Fibroblast of the aortic adventitia (primary cell): Measurements from ENCODE around the gene KLHL42. TPM values are rescaled to one million over a fixed set of nuclear protein-coding genes. Genes with fewer than 3 reads are reported as not detected.
"Not testable (repeated sequence)": the region's sequence is repeated elsewhere in the genome, so short reads cannot be mapped to it uniquely, and the experiment has no call there.

Source experiments
- DNase-seq: peaks from one replicate; pipeline ENCODE4 v3.0.0-alpha.2; 2010; ENCODE audit warnings: low read depth
- H3K4me3 ChIP-seq: 2 replicates; pipeline ENCODE4 v1.5.1; 2011; ENCODE audit warnings: low read depth, mild to moderate bottlenecking, control low read depth, low read length, moderate library complexity
- total RNA-seq: library from RNA; depleted of rRNA; stranded (reverse); fragments of >200 nt; gene quantifications from 2 replicates; pipeline ENCODE4 v1.2.3, GENCODE V29; 2012; ENCODE audit warnings: low replicate concordance
- TF ChIP-seq, protein P1 (sequence below): IDR thresholded peaks from 2 replicates; pipeline ENCODE4 v1.5.1; 2011; ENCODE audit warnings: mild to moderate bottlenecking, low read length, control low read depth, inconsistent platforms; ENCODE audit not compliant: insufficient read depth

KLHL42 gene
- total RNA-seq, 1 donor, result 32.5 TPM

DNA sequence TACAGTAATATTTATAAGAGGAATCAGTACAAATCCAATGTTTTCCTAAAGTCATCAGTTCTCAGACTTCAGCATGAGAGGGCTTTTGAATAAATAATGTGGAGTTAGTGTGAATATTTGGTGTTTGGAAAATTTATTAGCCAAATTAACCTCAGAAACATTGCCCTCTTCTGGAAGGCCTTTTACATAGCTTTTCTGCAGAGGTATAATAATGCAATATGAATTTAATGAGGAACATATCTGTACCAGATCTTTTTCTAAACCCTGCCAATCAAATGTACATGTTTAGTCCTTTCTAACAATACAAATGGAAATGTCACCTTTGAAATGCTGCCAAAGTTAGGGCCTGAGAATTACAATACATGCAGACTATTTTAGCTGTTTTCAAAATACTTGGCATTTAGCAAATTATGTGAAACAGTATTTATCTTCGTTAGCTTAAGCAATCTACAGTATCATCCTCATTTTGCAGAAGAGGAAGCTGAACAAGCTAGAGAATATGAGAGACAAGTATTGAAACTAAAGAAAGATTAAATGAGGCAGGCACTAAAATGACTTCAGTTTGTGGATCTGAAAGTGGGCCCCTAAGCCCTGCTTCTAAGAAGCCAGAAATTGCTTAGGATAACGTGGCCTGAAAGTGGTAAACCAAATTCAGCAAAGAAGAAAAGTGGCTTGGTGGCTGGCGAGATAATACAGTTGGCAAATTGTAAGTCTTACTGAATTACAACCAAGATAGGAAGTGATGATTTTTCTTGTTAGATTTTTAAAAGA lies 60.4 kb downstream of the KLHL42 start:
- TF ChIP-seq, protein P1, sequence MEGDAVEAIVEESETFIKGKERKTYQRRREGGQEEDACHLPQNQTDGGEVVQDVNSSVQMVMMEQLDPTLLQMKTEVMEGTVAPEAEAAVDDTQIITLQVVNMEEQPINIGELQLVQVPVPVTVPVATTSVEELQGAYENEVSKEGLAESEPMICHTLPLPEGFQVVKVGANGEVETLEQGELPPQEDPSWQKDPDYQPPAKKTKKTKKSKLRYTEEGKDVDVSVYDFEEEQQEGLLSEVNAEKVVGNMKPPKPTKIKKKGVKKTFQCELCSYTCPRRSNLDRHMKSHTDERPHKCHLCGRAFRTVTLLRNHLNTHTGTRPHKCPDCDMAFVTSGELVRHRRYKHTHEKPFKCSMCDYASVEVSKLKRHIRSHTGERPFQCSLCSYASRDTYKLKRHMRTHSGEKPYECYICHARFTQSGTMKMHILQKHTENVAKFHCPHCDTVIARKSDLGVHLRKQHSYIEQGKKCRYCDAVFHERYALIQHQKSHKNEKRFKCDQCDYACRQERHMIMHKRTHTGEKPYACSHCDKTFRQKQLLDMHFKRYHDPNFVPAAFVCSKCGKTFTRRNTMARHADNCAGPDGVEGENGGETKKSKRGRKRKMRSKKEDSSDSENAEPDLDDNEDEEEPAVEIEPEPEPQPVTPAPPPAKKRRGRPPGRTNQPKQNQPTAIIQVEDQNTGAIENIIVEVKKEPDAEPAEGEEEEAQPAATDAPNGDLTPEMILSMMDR, result peak; percentile 64
- peak; percentile 28 for DNase-seq
- H3K4me3 ChIP-seq, result no peak overlapping the region

DNA sequence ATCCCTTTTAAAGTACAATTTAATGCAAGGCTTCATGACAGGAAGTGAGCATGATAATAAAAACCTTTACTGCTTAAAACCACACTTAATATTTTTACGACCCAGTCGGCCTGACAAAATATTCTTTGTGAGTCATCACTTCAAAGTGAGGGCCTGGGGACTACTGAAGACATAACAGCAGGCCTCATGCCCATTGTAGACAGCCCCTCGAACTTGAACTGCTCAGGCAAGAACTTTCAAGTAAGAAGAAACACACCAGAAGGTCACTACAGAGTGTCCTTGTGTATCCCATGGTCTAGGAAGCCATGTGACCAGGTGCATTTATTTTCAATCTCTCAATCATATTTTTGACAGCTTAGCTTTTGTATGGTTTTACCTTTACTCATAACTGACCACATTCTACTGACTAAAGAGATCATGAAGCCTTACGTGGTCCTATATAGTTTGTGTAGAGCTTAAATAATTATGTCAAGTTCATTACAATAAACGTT lies 61.4 kb downstream of the KLHL42 start:
- no peak overlapping the region for H3K4me3 ChIP-seq
- TF ChIP-seq, protein P1, result no peak
- DNase-seq, result no peak

DNA sequence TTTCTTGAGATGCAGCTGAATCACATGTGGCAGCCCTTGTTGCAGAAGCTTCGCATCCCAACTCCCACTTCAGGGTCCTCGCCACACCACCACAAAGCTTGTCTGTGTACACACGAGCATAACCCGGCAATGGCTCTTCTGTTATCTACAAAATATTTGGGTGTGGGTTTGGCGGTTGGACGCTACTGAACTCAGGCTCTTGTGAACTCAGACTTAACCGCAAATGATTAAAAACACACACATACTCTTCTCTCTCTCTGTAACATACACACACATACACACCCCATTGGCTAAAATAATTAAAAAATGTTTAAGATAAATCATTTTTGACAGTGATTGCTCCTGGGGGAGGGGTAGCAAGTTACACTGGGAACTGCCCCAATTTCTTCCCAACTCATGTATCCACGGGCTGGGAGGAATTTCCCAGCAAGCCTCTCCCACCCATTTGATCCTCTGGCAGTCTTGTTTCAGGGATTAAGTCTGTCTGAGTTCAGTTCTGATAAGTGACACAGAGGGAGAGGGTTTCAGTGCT lies 63.7 kb downstream of the KLHL42 start:
- TF ChIP-seq, protein P1, result no peak
- peak; percentile 91 for DNase-seq

DNA sequence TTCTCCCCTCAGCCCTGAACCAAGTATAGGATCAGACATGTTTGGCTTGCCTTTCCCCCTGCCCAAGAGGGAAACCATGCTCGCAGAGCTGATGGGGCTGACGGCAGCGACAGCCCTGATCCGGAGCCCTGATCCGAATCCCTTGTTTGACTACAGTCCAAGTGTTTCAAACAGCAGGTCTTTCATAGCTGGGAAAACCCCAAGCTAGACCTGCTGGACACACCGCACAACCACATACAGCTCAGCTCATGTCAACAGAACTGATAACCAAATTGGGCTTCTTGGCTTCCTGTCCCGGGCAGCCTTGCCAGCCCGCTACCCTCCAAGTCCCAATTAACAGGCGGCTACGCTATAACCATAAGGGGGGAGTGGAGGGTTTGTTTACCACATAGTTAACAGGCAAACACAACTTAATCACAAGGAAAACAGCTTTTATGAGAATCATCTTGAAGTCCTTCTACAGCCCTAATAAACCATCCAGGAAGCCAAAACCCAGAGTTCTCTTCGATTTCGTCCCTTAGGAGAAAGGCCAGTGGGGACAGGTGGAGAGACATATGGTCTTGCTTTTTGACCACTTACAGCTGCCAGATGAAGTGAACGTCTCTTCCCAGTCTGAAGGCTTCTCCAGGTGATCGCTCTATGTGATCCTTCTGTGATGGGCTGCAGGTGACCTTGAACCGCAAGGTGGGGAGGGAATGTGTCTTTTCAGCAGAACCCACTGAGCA lies 64.5 kb downstream of the KLHL42 start:
- TF ChIP-seq, protein P1, result no peak
- no peak overlapping the region for H3K4me3 ChIP-seq
- DNase-seq, result peak; percentile 57

More for the DNA sequence above, 63.7 kb downstream of the KLHL42 start:
- no peak overlapping the region for H3K4me3 ChIP-seq

DNA sequence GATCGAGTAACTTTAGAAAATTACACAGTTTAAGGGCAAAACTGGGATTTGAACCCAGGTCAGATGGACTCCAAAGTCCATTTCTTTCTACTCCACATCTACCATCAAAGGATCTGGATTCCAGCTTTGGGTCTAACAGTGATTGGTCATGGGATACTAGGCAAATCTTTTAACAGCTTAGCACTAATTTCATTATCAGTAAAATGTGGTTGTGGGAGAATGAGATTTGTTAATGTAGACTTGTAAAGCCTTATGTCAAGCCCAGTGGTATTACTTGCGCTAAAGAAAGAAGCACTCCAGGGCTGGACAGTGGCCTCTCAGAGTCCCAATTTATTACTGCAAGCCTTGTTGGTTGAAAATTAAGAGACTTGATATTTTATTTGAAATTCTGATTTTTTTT lies 65.2 kb downstream of the KLHL42 start:
- TF ChIP-seq, protein P1, result no peak
- no peak overlapping the region for H3K4me3 ChIP-seq
- DNase-seq, result no peak

DNA sequence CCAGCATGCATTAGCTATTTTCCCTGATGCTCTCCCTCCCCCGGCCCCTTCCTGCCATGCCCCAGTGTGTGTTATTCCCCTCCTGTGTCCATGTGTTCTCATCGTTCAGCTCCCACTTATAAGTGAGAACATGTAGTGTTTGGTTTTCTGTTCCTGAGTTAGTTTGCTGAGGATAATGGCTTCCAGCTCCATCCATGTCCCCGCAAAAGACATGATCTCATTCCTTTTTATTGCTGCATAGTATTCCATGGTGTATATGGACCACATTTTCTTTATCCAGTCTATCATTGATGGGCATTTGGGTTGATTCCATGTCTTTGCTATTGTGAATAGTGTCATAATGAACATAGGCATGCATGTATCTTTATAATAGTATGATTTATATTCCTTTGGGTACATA lies 65.7 kb downstream of the KLHL42 start:
- not testable (repeated sequence) for DNase-seq

DNA sequence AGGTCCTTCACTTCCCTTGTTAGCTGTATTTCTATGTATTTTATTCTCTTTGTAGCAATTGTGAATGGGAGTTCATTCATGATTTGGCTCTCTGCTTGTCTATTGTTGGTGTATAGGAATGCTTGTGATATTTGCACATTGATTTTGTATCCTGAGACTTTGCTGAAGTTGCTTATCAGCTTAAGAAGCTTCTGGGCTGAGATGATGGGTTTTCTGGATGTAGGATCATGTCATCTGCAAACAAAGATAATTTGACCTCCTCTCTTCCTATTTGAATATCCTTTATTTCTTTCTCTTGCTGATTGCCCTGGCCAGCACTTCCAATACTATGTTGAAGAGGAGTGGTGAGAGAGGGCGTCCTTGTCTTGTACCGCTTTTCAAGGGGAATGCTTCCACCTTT lies 67.3 kb downstream of the KLHL42 start:
- not testable (repeated sequence) for DNase-seq, H3K4me3 ChIP-seq

More for the DNA sequence above, 65.7 kb downstream of the KLHL42 start:
- H3K4me3 ChIP-seq, result not testable (repeated sequence)
